HG03280 (cell line): ENCODE results near the gene SCN1B.
"Not testable (repeated sequence)": the region's sequence is repeated elsewhere in the genome, so short reads cannot be mapped to it uniquely, and the experiment has no call there.

Experiments
- ATAC-seq: cut with Tn5 transposase; IDR thresholded peaks from one replicate; pipeline ENCODE4 v1.9.1; 2021; ENCODE audit warnings: mild to moderate bottlenecking, moderate library complexity; ENCODE audit not compliant: unreplicated experiment

Gene SCN1B

DNA sequence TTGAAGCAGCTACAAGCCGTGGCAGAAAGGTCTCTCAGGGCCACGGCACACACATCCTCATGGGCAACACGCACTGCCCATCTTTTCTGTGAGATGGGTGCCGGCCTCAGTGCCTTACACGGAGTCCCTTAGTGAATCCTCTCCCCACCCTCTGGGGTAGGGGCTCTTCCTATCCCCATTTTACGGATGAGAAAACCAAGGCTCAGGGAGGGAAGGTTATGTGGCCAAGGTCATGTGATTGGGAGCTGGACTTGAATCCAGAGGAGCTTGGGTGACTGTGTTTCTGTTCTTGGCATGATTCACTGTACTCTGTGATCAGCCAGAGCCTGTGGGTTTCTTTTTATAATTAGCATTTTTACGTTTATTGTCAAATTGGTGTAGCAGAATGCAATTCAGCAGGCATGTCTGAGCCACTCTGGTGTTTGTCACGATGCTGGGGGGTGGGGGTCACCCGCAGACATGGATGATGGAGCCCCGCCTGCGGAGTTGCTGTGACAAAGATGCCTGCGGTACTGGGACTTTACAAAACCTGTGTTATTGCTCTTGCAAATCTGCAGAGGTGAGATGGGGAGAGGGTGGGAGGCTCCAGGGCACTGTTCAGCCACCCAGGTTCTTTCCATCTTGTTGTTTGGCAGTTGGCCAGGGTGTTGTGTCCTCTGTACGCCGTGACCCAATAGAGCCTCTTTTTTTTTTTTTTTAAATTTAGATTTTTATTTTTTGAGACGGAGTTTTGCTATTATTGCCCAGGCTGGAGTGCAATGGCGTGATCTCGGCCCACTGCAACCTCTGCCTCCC is 4.5 kb downstream of the SCN1B start:
- no peak for ATAC-seq

DNA sequence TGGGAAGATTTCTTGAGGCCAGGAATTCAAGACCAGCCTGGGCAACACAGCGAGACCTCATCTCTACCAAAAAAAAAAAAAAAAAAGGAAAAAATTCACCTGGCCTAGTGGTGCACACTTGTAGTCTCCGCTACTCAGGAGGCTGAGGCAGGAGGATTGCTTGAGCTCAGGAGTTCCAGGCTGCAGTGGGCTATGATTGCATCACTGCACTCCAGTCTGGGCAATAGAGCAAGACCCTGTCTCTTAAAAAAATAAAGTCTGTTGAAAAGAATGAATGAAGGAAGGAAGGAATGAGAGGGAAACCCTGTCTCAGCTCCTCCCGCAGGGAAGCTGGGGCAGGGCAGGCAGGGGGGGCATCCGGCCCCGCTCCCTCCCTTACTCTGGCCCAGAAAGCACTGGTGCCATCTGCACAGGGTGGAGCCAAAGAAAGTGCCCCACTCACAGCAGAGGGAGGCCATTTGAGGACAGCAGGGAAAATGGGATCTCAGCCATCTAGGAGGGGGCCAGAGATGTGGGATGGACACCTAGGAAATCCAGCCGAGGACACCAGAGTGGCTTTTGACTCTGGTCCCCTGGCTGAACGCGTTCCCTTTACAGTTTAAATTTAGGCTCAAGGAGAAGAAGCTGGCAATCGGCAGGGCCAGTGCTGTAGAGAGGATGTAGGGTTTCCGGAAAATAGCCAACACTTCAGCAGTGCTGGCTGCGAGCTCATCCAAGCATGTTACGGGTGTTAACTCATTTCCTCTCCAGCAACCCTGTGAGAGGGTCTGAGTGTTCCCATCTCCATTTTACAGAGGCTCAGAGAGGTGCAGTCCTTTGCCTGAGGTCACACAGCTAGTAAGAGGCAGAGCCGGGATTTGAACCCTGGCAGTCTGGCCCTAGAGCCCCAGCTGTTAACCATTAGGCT is 7.7 kb downstream of the SCN1B start:
- no peak for ATAC-seq

DNA sequence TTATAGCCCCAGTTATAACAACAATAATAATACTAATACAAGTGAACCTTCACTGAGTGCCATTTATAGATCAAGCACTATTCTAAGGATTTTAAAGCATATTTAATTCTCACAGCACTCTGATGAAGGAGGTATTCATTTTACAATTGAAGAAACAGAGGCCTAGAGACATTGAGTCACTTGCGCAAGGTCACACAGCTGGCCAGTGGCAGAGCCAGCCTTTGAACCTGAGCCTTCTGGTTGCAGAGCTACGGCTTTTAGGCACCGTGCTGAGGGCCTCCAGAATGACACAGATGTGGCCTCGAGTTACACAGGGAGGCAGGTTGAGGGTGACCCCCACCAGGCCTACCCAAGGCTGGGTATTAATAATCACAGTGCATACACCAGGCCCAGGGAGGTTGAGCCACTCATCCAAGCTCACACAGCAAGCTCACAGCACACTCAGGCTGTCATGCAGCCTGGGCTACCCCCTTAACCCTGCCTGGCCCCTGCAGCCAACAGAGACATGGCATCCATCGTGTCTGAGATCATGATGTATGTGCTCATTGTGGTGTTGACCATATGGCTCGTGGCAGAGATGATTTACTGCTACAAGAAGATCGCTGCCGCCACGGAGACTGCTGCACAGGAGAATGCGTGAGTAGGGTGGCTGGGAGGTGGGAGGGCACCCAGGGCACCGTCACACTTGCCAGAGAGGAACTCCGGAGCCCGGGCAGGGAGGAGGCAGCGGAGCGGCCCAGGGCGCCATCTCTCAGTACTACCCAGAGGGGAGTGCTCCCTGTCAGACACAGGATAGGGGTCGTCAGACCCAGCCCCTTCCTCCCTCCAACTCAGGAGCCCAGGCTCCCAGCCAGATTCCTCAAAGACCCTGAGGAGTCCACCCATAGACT is 8.6 kb downstream of the SCN1B start:
- ATAC-seq: no peak

DNA sequence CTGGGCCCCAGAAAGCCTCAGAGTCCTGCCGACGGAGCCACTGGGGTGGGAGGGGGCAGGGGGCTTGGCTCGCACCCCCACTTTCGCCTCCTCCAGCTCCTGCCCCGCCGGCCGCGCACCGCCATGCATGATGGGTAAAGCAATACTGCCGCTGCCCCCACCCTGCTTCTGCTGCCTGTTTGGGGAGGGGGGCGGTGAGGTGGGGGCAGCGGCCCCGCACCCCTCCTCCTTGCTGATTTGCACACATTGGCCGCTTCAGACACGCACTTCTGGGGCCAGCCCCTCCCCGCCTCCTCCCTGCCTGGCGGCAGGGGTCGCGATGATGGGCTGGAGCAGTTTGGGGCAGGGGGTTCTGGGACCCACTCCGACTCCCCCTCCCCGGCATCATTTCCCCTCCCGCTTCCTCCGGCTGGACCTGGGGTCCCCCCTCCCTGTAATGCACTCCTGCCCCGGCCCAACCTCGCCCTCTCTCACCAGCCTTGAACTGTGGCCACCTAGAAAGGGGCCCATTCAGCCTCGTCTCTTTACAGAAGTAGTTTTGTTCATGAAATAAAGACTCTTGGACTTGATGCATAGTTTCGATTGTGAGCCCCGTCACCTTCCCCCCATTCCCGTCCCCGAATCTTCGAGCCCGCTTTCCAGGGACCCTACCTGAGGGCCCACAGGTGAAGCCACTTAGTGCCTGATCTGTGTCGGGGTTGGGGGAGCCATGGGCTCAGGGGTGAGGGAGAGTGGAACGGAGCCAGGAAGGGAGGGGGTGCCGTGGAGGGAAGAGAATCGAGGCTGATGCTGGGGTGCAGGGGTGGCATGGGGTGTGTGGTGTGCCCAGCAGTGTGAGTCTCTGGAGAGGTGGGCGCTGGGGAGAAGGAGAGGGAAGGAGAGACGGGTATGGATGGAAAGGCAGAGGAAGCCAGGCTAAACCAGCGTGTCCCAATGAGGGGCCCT is 9.9 kb downstream of the SCN1B start:
- no peak for ATAC-seq

DNA sequence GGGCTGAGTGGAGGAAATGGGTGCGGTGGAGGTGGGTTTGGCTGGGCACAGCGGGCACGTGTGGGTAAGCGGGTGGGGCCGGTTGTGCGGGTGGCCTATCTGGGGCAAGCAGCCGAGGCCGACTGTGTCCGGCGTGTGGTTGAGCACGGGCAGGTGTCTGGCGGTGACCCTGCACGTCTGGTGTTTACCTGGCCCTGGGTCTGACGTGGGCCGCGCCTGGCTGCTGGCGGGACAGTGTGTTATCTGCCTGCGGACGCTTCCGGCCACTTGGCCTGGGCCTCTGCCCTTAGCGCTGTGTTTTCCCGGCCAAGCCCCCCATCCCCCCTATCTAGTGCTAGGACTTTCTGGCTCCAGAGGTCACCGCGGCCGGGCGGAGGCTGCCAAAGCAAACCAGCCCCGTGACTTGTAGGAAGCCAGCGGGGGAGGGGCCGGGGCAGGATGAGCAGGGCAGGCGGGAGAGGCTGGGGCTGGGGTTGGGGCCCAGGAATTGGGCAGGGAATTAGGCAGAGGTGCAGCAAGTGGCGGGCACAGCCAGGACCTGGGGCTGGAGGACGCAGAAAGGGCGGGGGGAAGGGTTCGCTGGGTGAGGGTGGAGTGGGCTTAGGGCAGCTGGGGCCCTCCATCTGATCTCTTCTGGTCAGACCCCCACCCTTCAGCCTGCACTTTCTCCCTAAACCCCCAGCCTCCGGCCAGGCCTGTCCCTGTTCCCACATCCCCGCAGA is 10.7 kb downstream of the SCN1B start:
- no peak for ATAC-seq

DNA sequence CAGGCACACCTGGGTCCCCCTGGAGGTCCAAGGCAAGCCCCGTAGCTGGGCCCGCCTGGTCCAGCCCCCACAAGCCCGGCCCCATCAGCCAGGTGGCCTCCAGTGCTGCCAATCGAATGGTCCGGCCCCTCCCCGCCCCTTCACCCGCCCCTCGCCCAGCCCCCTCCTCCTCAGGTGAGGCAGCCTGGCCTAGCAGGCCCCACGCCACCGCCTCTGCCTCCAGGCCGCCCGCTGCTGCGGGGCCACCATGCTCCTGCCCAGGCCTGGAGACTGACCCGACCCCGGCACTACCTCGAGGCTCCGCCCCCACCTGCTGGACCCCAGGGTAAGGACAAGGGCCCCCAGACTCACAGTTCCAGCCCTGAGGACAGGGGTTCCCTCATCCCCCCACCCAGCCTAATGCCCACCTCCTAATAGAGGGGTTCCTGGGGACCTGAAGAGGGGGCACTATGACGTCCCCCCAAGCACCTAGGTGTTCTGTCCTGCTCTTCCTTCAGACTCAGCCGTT is 11.3 kb downstream of the SCN1B start, which contains the start of gene HPN:
Gene HPN, plus strand, starts transcription at position 174 of the 508 bp plus-strand sequence. CDS start 786 bp downstream, outside the sequence.
- ATAC-seq: no peak

DNA sequence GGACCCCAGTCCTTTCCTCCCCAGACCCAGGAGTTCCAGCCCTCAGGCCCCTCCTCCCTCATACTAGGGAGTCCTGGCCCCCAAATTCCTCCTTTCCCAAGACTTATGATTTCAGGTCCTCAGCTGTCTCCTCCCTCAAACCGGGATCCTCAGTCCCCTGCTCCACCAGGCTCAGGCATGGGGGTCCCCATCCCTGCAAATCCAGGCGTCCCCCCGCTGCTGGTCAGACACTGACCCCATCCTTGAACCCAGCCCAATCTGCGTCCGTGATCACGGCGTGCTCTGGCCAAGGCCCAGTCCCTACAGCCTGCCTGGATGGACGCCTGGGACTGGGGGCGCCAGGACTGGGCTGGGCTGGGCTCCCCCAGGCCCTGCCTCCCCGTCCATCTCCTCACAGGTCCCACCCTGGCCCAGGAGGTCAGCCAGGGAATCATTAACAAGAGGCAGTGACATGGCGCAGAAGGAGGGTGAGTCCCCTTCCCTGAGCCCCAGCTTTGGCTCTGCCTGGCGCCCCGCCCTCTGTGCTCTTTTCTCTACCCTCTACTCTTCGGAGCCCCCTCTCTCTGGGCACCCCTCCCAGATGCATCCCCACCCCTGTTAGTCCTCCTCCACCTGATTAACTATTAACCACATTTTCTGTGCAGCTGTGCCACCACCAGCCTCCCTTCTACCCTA is 11.9 kb downstream of the SCN1B start:
- no peak for ATAC-seq

DNA sequence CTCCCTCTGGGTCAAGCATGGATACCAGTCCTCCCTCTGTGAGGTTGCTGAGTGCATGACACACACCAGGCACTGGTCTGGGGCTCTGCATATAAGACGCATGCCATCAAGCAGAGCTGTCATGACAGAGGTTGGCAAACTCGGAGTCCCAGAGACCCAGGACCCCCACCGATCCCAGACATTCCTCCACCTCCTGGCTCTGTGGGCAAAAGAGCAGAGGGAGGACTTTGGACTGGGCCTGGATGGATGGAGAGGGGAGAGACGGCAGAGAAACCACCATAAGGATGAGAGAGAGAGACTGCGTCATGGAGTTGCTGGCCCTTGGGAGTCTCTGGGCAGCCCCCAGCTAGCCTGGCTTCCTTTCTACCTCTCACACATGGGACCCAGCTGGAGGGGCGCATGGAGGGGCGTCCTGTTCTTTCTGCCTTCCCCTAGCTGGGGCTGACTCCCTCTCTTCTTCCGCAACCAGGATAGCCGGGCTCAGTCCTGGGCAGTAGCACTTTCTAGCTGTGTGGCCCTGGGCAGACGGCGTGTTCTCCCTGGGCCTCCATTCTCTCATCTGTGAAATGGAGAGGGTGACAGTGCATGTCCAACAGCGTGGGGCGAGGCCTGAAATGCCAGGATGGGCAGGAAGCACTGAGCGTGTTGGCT is 12.8 kb downstream of the SCN1B start:
- ATAC-seq: no peak

DNA sequence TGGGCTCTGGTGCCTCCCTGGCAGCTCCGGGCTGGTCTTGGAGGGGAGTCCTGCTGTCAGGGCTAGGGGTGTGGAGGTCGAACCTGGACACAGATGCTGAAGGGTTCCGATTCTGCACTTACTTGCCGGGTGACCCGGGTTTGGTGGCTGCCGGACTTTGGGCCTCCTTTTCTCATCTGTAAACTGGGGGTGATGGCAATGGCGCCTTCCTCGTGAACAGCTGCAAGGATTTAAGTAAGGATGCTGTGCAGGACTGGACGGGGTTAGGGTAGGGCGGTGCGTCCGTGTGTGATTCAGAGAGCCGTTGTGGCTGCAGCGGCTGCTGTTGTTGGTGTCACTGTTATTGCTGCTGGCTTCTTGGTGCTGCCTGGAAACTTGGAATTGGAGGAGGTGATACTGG is 13.6 kb downstream of the SCN1B start:
- ATAC-seq: no peak

DNA sequence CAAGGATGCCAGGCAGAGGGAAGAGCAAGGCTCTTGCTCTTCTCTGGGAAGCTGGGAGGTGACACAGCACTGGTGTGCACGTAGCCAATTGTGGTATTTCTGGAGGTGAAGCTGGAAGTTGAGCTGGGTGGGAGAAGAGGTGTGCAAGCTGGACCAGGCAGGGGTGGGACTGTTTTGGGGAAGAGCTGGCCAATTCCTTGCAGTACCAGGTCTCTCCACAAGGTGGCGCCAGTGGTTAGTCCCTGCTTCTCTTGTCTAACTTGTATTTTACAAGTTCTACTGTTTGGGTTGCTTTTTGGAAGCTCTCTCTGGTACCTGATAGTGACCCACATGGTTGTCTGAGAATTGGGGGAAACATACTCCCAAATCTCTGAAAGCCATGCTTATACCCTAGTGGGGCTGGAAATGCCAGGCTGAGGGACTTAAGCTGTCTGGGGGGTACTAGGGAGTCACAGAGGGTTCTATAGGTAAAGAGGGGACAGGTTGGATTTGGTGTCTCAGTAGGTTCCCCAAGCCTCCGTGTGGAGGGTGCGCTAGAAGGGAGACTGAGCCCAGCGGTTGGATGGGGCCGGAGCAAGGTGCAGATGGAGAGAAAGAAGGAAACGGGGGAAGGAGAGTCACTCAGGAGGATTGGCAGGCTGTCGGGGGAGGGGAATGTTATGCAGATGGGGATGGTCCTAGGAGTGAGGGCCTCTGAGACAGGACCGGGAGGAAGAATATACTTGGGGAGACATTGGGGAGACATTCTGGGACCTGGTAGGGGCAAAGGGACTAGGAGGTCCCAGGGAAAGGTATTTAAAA is 14.2 kb downstream of the SCN1B start:
- ATAC-seq: no peak

DNA sequence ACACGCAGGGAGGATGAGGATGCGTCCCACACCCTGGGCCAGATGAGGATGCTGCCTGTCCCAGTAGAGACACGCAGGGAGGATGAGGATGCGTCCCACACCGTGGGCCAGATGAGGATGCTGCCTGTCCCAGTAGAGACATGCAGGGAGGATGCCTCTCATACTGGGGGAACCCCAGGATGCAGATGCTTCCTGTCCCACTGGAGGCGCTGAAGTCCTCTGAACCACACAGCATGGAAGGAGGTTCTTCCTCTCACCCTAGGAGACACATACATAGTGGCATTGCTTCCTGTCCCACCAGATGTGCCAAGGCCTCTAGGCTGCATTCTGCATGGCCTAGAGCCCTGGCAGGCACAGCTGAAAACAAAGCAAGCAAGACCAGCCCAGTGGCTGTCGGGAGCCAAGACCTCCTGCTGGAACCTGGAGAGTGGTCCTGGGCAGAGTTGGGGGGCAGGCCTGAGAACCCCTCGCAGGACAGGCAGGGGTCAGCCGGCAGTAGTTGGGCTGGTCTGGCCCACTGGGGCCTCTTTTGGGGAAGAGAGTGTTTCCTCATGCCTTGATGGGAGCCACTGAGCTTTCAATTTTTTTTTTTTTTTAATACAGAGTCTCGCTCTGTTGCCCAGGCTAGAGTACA is 15.5 kb downstream of the SCN1B start:
- no peak for ATAC-seq

DNA sequence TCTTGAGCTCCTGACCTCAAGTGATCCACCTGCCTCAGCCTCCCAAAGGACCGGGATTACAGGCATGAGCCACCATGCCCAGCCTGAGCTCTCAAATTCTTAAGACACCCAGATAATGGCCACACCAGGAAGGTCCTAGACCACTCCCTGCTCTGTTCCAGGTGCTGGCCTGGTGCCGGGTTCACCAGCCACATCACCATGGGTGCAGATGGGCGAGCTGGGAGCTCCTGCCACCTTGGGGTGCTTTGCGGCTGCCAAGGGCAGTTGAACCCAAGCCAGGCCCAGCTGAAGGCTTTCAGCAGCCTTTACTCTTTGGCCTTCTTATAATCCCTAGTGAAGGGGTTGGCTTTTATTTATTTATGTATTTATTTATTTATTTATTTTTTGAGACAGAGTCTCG is 16.2 kb downstream of the SCN1B start:
- ATAC-seq: no peak

DNA sequence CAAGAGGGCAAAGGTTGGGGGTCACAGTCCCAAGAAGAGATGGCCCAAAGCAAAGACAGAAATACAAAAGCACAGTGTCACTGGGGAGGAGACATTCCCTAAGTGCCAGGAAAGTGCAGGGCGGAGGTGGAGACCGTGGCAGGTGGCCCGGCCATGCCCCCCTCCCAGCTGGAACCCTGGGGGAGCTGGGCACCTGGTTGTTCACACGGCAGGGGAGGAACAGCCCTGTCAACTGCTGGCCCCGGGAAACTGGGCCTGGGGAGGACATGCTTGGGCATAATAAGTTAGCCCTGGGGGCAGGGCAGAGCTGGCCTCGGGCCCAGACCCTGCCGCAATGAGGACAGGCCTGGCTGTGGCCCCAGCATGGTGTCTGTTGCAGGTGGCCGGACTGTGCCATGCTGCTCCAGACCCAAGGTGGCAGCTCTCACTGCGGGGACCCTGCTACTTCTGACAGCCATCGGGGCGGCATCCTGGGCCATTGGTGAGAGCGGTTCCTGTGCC is 18.7 kb downstream of the SCN1B start:
- no peak for ATAC-seq

DNA sequence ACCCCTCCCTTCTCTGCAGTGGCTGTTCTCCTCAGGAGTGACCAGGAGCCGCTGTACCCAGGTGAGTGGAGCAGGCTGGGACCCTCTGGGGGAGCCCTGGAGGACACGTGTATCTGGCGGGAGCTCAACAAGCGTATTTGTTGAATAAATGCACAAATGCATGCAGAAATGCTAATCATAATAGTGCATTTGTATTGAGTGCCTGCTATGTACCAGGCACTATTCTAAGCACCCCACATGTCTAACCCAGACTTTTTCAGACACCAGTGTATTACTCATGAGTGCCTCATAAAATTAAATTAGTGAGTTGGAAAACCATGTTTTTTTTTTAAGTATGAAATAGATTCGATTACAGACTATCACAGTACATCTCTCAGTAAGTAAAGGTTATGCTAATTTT is 19.2 kb downstream of the SCN1B start:
- ATAC-seq: no peak

DNA sequence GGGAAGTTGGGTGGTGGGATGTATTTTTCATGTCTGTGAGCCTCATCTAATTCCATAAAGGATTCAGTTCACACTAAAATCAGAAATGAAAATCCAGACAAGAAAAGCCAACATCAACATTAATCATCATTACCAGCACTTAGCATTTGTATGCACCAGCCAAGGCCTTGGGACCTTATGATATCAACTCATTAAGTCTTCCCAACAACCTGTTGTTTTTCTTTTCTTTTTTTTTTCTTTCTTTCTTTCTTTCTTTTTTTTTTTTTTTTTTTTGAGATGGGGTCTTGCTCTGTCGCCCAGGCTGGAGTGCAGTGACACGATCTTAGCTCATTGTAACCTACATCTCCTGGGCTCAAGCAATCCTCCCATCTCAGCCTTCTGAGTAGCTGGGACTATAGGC is 20.4 kb downstream of the SCN1B start:
- ATAC-seq: not testable (repeated sequence)

DNA sequence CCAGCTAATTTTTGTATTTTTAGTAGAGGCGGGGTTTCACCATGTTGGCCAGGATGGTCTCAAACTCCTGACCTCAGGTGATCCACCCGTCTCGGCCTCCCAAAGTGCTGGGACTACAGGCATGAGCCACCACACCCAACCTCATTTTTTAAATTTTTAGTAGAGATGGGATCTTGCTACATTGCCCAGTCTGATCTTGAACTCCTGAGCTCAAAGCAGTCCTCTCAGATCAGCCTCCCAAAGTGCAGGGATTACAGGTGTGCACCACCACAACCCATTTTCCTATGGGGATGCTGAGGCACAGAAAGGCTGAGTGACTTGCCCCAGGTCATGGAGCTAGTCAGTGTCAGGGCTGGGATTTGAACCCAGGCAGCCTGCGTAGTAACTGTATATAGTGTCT is 21.0 kb downstream of the SCN1B start:
- ATAC-seq: not testable (repeated sequence)
